HTERT RPE-1 (cell line): ENCODE data around the gene SPRY2.

Experiments used
- in situ Hi-C: fragments of 300-500 bp; cut with MboI; formaldehyde crosslinking; loops from 4 replicates; pipeline ENCODE4 v1.14.3; 2020; ENCODE audit warnings: low sequenced_read_pairs

The SPRY2 gene

DNA sequence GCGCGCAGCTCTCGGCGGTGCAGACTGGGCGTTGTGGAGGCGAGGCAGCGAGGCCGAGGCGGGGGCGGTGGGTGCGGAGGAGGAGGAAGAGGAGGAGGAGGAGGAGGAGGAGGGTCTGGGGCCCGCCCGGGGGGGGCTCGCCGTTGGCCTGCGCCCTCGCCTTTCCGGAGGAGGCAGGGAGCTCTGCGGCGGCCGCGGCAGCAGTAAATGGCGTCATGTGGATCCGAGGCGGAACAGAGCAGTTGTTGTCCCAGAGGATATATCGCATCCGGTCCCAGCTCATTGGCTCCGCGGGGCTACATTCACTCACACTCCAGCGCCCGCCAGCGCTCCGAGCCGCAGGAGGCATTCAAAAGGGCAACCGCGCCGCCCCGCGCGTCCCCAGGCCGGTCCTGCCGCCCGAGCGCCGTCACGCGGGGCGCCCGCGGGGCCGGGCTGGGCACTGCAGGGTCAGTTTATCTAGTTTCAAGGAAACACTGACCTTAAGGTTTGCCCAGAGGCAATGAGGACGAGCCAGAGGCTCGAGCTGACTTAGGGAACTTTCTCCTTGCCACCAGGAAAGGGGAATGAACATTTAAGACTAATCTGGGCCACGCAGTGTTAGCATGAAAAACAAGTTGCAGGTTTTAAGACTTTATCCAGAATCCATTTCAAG lies at the start of gene SPRY2:
TSS of gene SPRY2 (minus strand) at position 26 of the 655 bp plus-strand sequence. CDS start 3,421 bp downstream, outside the sequence.
- in situ Hi-C loops, result loop anchor here (25.0 kb wide), 1 partner anchor 279 kb away; no protein-coding TSS in a partner anchor

DNA sequence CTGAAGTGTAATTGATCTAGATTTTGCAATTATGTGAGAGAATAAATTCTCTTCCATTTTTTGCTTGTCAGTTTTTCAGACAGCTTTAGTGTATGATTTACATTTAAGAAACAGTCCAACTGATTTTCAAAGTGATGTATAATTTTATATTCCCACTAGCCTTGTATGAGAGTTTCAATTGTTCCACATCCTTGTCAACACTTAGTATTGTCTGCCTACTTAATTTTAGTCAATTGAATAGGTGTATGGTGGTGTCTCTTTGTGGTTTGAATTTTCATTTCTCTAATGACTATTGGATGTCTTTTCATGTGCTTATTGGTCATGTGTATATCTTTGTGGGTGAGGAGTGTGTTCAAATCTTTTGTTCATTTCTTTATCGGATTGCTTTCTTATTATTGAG lies 49.4 kb upstream of the SPRY2 start:
- in situ Hi-C loops, result no loop called here

DNA sequence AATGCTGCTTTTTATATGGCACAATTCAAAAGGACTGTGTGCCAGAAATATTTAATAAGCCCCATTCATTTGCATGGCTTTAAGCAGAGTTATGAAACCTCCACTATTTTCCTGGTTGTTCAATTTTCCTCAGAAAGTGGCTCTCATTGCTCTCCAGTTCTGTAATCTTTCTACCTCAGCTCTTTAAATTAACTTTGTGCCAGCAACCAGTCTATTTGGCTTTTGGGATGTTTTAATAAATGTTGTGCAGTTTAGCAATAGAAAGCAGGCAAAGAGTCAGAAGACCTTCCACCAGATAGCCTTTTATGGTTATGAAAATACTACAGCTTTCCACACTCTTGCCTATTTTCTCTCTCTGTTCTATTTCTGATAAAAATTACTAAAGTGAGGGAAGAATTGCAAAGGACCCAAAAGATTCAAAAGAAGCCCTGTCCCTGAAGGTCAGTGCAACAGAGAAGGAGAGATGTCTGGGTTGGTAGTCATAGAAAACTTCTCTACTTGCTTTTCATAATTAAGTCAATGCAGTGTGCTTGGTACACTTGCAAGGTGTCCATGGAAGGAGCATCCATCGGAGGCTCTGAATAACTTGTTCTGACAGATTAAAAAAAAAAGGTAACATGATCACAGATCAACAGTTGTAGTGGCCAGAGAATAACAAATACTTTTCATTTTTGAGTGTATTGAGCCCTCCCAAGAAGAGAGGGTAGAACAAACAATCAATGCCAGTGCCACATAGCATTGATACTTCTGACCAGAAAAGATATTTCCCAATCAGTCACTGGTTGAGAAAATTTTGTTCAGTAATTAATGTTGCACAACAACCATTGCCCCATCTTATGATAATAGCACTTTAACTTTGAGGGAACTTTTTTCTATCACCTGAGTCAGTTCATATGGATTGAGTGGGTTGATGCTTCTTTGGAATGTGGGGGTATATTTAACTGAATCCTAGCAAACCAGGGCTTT lies 48.4 kb upstream of the SPRY2 start:
- in situ Hi-C loops, result no loop called here

DNA sequence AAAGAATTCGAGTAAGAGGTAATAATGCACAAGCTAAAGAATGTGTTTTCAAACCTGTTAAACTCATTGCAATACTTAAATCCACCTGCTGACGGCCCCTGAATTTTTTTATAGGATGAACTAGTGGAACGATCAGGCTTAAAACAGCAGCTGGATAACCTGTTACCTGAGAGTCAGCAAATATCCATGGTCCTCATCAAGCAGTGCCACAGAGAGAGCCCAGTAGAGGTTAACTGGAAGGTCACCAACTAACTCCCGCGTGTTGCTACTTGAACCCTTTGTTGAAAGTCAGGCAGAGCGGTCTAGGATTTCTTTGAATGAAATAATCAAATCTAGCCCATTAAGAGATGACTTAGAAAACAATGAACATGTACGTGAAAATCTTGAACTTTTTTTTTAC lies 47.6 kb upstream of the SPRY2 start:
- in situ Hi-C loops, result no loop called here

DNA sequence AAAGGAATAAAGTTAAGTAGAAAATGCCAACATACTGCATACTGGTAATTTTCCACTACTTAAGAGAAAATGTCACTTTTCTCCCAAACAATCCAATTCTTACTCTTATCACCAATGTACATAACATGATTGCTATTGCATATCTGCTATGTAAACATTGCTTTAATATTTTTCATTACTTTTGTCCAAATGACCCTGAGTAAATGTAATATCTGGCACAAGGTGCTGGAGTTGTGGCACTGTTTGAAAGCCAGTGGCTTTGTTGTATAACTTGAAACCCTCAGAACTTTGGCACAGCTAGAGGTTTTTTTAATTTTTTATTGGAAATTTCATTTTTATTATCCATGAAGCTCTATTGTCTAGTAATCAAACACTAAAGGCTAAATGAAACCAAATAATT lies 45.7 kb upstream of the SPRY2 start:
- in situ Hi-C loops, result no loop called here

DNA sequence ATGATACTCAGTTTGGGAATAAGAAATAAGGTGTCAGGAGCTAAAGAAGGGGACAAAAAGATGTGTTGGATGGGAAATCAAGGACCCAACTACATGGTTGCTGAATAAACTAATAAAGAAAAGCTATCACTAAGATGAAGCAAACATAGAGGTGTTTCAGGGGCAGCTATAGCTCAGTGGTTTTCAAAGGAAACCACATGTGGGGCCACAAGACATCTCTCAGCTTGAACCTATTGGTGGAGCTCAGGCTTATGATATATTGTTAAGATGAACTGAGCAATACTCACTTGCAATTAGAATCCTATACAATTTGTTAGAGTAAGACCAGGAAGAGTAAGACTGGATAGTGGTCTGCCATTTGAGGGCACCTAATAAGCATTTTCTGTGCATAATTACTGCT lies 45.1 kb upstream of the SPRY2 start:
- in situ Hi-C loops, result no loop called here

GRCh38 chr13:80382576-80382975 lies 41.6 kb upstream of the SPRY2 start:
- in situ Hi-C loops, result no loop called here

- in situ Hi-C loops, result no loop called here
These were observed 38.3 kb upstream of the SPRY2 start for GRCh38 chr13:80379245-80379644.

DNA sequence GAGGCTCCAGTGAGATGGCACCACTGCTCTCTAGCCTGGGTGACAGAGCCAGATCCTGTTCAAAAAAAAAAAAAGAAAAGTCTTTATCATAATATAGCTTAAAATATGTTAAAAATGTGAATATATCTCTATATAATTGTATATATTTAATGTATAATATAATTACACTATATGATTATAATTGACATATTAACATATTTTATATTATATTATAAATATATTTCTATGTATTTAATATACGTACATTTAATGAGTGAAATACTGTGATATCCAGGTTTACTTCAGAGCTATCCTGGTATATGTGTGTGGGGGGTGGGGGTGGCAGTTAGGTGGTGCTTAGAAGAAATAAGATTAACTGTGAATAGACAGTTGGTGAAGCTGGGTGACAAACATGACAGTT lies 35.6 kb upstream of the SPRY2 start:
- in situ Hi-C loops, result no loop called here

GRCh38 chr13:80374901-80375300 lies 34.0 kb upstream of the SPRY2 start:
- in situ Hi-C loops, result no loop called here

- in situ Hi-C loops, result no loop called here
These were observed 33.5 kb upstream of the SPRY2 start for GRCh38 chr13:80374444-80374843.

- in situ Hi-C loops, result no loop called here
These were observed 31.0 kb upstream of the SPRY2 start for GRCh38 chr13:80371840-80372509.

DNA sequence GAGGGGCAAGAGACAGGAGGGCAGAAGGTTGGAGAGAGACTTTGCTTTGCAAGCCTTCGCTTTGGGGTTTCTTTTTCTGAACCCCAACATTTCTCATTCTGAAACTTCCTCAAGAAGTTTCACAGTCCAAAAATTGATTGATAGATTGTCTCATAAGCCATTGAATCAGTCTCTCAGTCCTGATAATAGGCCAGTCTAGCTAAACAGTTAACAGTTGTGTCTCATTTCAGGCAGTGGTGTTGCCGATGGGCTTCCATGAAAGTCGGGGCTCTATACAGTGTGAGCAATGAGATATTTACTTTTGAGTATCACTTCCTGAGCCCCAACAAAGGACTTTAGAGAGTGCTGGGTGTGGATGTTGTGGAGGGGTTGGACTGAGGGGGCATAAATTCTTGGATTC lies 26.5 kb upstream of the SPRY2 start:
- in situ Hi-C loops, result no loop called here

DNA sequence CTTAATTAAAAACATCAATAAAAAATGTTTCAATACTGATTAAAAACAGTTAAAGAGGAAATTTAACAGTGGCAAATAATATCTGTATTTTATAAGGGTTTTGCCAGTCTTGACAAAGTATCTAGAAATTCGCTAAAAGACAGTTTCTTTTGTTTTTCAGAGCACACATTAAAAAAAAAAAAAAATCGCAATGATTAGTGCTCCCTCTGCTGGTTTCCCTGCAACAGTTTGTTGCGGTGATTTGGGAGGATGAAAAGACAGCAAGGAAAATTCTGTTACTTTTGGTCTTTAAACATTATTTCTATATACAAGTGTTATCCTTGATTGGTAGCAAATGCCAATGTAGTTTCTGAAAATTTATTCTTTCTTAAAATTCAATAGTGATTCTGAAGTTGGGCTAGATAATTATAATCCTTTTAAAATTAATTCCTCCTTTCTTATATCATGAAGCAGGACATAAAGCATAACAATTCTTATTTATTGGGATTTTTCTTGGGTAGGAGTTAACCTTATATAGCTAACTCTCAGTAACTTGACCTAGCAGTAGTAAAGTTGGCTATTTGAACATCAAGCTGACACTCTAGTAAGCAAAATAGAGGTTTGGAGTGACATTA lies 23.1 kb upstream of the SPRY2 start:
- in situ Hi-C loops, result no loop called here

- in situ Hi-C loops, result no loop called here
These were observed 21.6 kb upstream of the SPRY2 start for GRCh38 chr13:80362481-80362880.

DNA sequence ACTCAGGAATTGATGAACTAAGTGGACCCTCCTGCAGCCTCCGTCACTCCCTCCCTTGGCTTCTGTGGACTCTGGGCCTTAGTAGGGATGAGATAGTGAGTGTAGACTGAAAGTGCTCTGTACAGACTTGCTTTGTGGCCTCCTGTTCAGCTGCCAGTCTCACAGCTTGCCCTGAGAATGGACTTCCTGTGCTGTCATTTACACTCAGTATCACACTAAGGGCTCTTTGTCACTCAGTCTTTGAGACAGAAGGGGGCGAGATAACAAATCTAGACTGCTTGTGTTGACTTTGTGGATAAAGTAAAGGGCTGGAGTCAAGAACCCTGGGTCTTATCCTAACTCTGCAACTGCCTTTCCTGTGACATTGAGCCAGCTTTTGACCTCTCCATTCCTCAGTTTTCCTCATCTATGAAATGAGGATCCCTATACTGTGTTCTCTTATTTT lies 21.0 kb upstream of the SPRY2 start:
- in situ Hi-C loops, result no loop called here

GRCh38 chr13:80361298-80361697 lies 20.4 kb upstream of the SPRY2 start:
- in situ Hi-C loops, result no loop called here

DNA sequence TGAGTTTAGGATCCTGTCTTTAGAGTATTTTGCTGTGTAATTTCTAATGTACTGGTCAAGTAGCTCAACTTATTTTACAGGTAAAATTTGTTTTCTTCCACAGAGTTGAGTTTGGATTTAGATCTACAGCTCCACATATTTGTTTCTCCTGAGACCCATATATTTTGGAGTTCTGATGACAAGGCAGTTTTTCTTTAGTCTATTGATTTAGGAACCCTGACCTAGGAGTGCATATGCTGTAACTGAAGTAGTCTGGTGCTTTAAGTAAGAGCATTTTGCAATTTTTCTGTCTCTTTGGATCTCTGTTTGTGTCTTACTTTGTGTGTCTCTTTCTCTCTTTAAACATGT lies 19.5 kb upstream of the SPRY2 start:
- in situ Hi-C loops, result no loop called here

- in situ Hi-C loops, result no loop called here
These were observed 19.0 kb upstream of the SPRY2 start for GRCh38 chr13:80359778-80360452.

- in situ Hi-C loops, result no loop called here
These were observed 18.5 kb upstream of the SPRY2 start for GRCh38 chr13:80359414-80359777.
